H1 (cell line): Measurements from ENCODE around the gene KRTAP5-1. TPM values are rescaled to one million over a fixed set of nuclear protein-coding genes. Genes with fewer than 3 reads are reported as not detected.
A peak's percentile ranks its signal among the peaks of the same experiment; 100 is the strongest.

Source experiments
- CTCF ChIA-PET: fragments of 300-600 bp; sonication (Branson Sonifier 250); formaldehyde crosslinking; loops from one replicate; lab custom pipeline; 2021; ENCODE audit not compliant: partially characterized antibody; lab: Charles Lee
- POLR2A ChIA-PET: fragments of 300-600 bp; sonication (Branson Sonifier 250); formaldehyde crosslinking; loops from one replicate; lab custom pipeline; 2021; ENCODE audit warnings: inconsistent platforms; ENCODE audit not compliant: partially characterized antibody; lab: Charles Lee
- DNase-seq, 2 experiments: peaks; one replicate each; pipeline versions ENCODE4 v3.0.0 to v3.0.0-alpha.2; 2010 to 2022; ENCODE audit warnings: low spot score in 2 of 2, low read depth in 1 of 2, mixed read lengths in 1 of 2
- FAIRE-seq: peaks from 2 replicates; lab custom pipeline; 2011; peaks lifted over from hg19 to GRCh38; lab: Jason Lieb, UNC
- H2AFZ ChIP-seq: 2 replicates; pipeline ENCODE4 v1.8.1; 2012; ENCODE audit warnings: low read length, inconsistent platforms
- H2AK5ac ChIP-seq: 2 replicates; pipeline ENCODE4 v1.6.1; 2013; ENCODE audit warnings: low read depth, low read length
- H2BK120ac ChIP-seq: replicated peaks from 2 replicates; pipeline ENCODE3; 2013; ENCODE audit warnings: low read depth, low read length, inconsistent platforms
- H2BK12ac ChIP-seq: 2 replicates; pipeline ENCODE4 v1.6.1; 2013; ENCODE audit warnings: low read depth, low read length
- H2BK15ac ChIP-seq: 2 replicates; pipeline ENCODE4 v1.6.1; 2013; ENCODE audit warnings: low read length
- H2BK20ac ChIP-seq: 2 replicates; pipeline ENCODE4 v1.6.1; 2013; ENCODE audit warnings: low read length
- H2BK5ac ChIP-seq: 2 replicates; pipeline ENCODE4 v1.6.1; 2013; ENCODE audit warnings: low read depth, low read length
- H3K14ac ChIP-seq: 2 replicates; pipeline ENCODE4 v1.6.1; 2013; ENCODE audit warnings: inconsistent platforms; ENCODE audit not compliant: insufficient read length
- H3K18ac ChIP-seq: 2 replicates; pipeline ENCODE4 v1.6.1; 2013; ENCODE audit warnings: low read length; ENCODE audit errors: extremely low read depth
- H3K23ac ChIP-seq: 2 replicates; pipeline ENCODE4 v1.6.1; 2013; ENCODE audit warnings: inconsistent platforms; ENCODE audit not compliant: insufficient read length
- H3K23me2 ChIP-seq: 2 replicates; pipeline ENCODE4 v1.6.1; 2013; ENCODE audit warnings: low read depth, low read length
- H3K27ac ChIP-seq: 2 replicates; pipeline ENCODE4 v1.6.1; 2011; ENCODE audit warnings: low read depth, low read length, inconsistent platforms
- H3K27me3 ChIP-seq, 4 experiments: replicated peaks in 1 of 4; 1 replicate in 1 of 4; 2 replicates in 3 of 4; pipeline versions ENCODE4 v1.6.1 to v1.8.1; 2011 to 2013; ENCODE audit warnings: low read length in 3 of 4, mild to moderate bottlenecking in 3 of 4, inconsistent platforms in 2 of 4, mixed read lengths in 2 of 4, moderate library complexity in 1 of 4; ENCODE audit not compliant: control insufficient read depth in 3 of 4, insufficient read depth in 3 of 4; ENCODE audit errors: extremely low read depth in 1 of 4
- H3K36me3 ChIP-seq, 4 experiments: 2 replicates each; pipeline versions ENCODE4 v1.6.1 to v1.8.1; 2011 to 2013; ENCODE audit warnings: mild to moderate bottlenecking in 4 of 4, low read length in 3 of 4, moderate library complexity in 2 of 4, control low read depth in 1 of 4, inconsistent platforms in 1 of 4; ENCODE audit not compliant: insufficient read depth in 4 of 4, control insufficient read depth in 2 of 4
- H3K4ac ChIP-seq: replicated peaks from 2 replicates; pipeline ENCODE3; 2013; ENCODE audit warnings: low read length, low read depth, mixed read lengths, inconsistent platforms; ENCODE audit not compliant: insufficient read length
- H3K4me1 ChIP-seq, 4 experiments: replicated peaks in 1 of 4; 1 replicate in 1 of 4; 2 replicates in 3 of 4; pipeline versions ENCODE4 v1.6.1 to v1.8.1; 2011 to 2013; ENCODE audit warnings: low read length in 3 of 4, inconsistent platforms in 2 of 4, mixed read lengths in 1 of 4; ENCODE audit not compliant: insufficient read depth in 4 of 4, control insufficient read depth in 3 of 4
- H3K4me2 ChIP-seq, 2 experiments: 2 replicates each; pipeline versions ENCODE4 v1.6.1 to v1.8.1; 2011 to 2013; ENCODE audit warnings: low read depth in 2 of 2, low read length in 2 of 2, control low read depth in 1 of 2, inconsistent platforms in 1 of 2, mild to moderate bottlenecking in 1 of 2; ENCODE audit not compliant: insufficient read depth in 1 of 2
- H3K4me3 ChIP-seq, 4 experiments: fragments of 200-600, 300-600 bp in 1 of 4; sonication (generic), shearing (Covaris generic), sonication (Bioruptor Twin) in 1 of 4; 2 replicates each; pipeline versions ENCODE4 v1.5.1 to v1.8.1; 2011 to 2016; ENCODE audit warnings: low read length in 4 of 4, low read depth in 3 of 4, control low read depth in 2 of 4, inconsistent platforms in 2 of 4, mild to moderate bottlenecking in 2 of 4, mixed read lengths in 1 of 4, moderate library complexity in 1 of 4; ENCODE audit not compliant: insufficient read depth in 2 of 4; ENCODE audit errors: extremely low read depth in 1 of 4
- H3K56ac ChIP-seq: replicated peaks from 2 replicates; pipeline ENCODE3; 2013; ENCODE audit warnings: low read depth, mild to moderate bottlenecking, mixed read lengths, low read length, inconsistent platforms; ENCODE audit not compliant: insufficient read length
- H3K79me1 ChIP-seq: 2 replicates; pipeline ENCODE4 v1.6.1; 2013; ENCODE audit warnings: low read depth, low read length, control low read depth
- H3K79me2 ChIP-seq, 2 experiments: 2 replicates each; pipeline versions ENCODE4 v1.6.1 to v1.8.1; 2012 to 2013; ENCODE audit warnings: low read length in 2 of 2, mild to moderate bottlenecking in 2 of 2, inconsistent platforms in 1 of 2; ENCODE audit not compliant: insufficient read depth in 2 of 2, control insufficient read depth in 1 of 2
- H3K9ac ChIP-seq, 4 experiments: replicated peaks in 1 of 4; 1 replicate in 1 of 4; 2 replicates in 3 of 4; pipeline versions ENCODE4 v1.6.1 to v1.8.1; 2011 to 2013; ENCODE audit warnings: low read depth in 3 of 4, low read length in 3 of 4, control low read depth in 2 of 4, mild to moderate bottlenecking in 2 of 4, moderate library complexity in 2 of 4, inconsistent platforms in 1 of 4; ENCODE audit errors: extremely low read depth in 1 of 4
- H3K9me3 ChIP-seq, 2 experiments: 2 replicates each; pipeline versions ENCODE4 v1.6.1 to v1.8.1; 2012 to 2013; ENCODE audit warnings: mild to moderate bottlenecking in 2 of 2, moderate library complexity in 2 of 2, control low read depth in 1 of 2, inconsistent platforms in 1 of 2, low read depth in 1 of 2, low read length in 1 of 2, mixed read lengths in 1 of 2; ENCODE audit not compliant: insufficient read depth in 2 of 2
- H4K20me1 ChIP-seq, 2 experiments: replicated peaks in 1 of 2; 2 replicates each; pipeline versions ENCODE3 to v1.8.1; 2011 to 2013; ENCODE audit warnings: inconsistent platforms in 2 of 2, low read length in 2 of 2, mild to moderate bottlenecking in 1 of 2; ENCODE audit not compliant: insufficient read depth in 2 of 2, control insufficient read depth in 1 of 2
- H4K5ac ChIP-seq: 2 replicates; pipeline ENCODE4 v1.6.1; 2013; ENCODE audit warnings: low read length, low read depth, mixed read lengths, inconsistent platforms; ENCODE audit not compliant: insufficient read length
- H4K8ac ChIP-seq: 2 replicates; pipeline ENCODE4 v1.8.0; 2013; ENCODE audit warnings: mild to moderate bottlenecking, moderate library complexity, low read length, inconsistent platforms; ENCODE audit not compliant: insufficient read depth; ENCODE audit errors: extremely low read depth
- H4K91ac ChIP-seq: replicated peaks from 2 replicates; pipeline ENCODE3; 2013; ENCODE audit warnings: low read length, mixed read lengths, inconsistent platforms; ENCODE audit not compliant: insufficient read length
- CTBP2 ChIP-seq: IDR thresholded peaks from 2 replicates; pipeline ENCODE4 v1.7.0; 2011; ENCODE audit warnings: borderline replicate concordance, mild to moderate bottlenecking, moderate library complexity, mixed read lengths, low read length; ENCODE audit not compliant: insufficient read depth, insufficient read length
- EZH2 ChIP-seq: fragments of 200-600 bp; sonication (generic); IDR thresholded peaks from 2 replicates; pipeline ENCODE4 v1.7.1; 2012; ENCODE audit warnings: low read depth, mild to moderate bottlenecking, moderate library complexity, low read length, inconsistent platforms; ENCODE audit not compliant: severe bottlenecking
- HDAC2 ChIP-seq, 2 experiments: fragments of 300-600 bp in 1 of 2; sonication (generic) in 1 of 2; IDR thresholded peaks; 2 replicates each; pipeline ENCODE4 v1.6.1; 2011 to 2012; ENCODE audit warnings: low read depth in 2 of 2, low read length in 2 of 2, mild to moderate bottlenecking in 2 of 2, moderate library complexity in 2 of 2, borderline replicate concordance in 1 of 2, inconsistent platforms in 1 of 2
- KDM1A ChIP-seq: fragments of 200-600, 300-600 bp; sonication (generic); IDR thresholded peaks from 2 replicates; pipeline ENCODE4 v1.7.1; 2016; ENCODE audit warnings: mild to moderate bottlenecking, low read length, borderline replicate concordance
- KDM4A ChIP-seq: IDR thresholded peaks from one replicate; pipeline ENCODE4 v1.7.1; 2012; ENCODE audit warnings: low read depth, mild to moderate bottlenecking, moderate library complexity, low read length, inconsistent platforms; ENCODE audit not compliant: severe bottlenecking
- SUZ12 ChIP-seq: fragments of 200-600 bp; sonication (generic); IDR thresholded peaks from 2 replicates; pipeline ENCODE4 v1.6.1; 2012; ENCODE audit warnings: mild to moderate bottlenecking, inconsistent platforms, low read length, moderate library complexity, mixed read lengths
- TAF1 ChIP-seq: IDR thresholded peaks from 2 replicates; pipeline ENCODE4 v1.6.1; 2011; ENCODE audit warnings: mild to moderate bottlenecking, low read depth, low read length
- WGBS, 2 experiments: shearing (Covaris generic) in 1 of 2; methylation state at CpG; one replicate each; pipeline versions ENCODE4 v1.1.6 to v1.1.7; 2013 to 2015; ENCODE audit warnings: low lambda C conversion rate in 2 of 2, mixed read lengths in 2 of 2, inconsistent platforms in 1 of 2, low coverage in 1 of 2, missing lambda C conversion rate in 1 of 2; ENCODE audit not compliant: insufficient replicate concordance in 2 of 2, insufficient coverage in 1 of 2, insufficient read length in 1 of 2; ENCODE audit errors: extremely low coverage in 1 of 2, missing lambda C conversion rate in 1 of 2; 5-methylcytosine and 5-hydroxymethylcytosine counted together
- polyA plus RNA-seq, 7 experiments: library from polyadenylated mRNA; depleted of rRNA in 3 of 7; stranded (reverse) in 5 of 7; unstranded in 2 of 7; fragments of >200 nt in 5 of 7; fragments of 200-250 nt in 2 of 7; gene quantifications; 1 replicate in 5 of 7; 2 replicates in 1 of 7; 4 replicates in 1 of 7; pipeline versions ENCODE4 v1.2.1 to v1.2.3, GENCODE V29; 2011 to 2013; ENCODE audit warnings: missing spikeins in 2 of 7, mixed read lengths in 2 of 7
- total RNA-seq: library from RNA; stranded (reverse); fragmentation: NEBNext Ultra II Directional; extraction: Animal tissue kit (Norgen Biotek cat#: 25700); gene quantifications from 2 replicates; pipeline ENCODE4 v1.2.1, GENCODE V29; 2021

KRTAP5-1 gene
- total and polyA plus RNA-seq, 2 of the 8 experiments (the other 6 are each of a cell fraction or from before 2014, with no cell fraction given): not detected

- H3K23me2 ChIP-seq: peaks cover 26% of the 10 kb centered on the region; the same call in 1 of the 2 replicates
- H2BK5ac ChIP-seq: no peak overlapping the region; the same call in 1 of the 2 replicates
- H3K79me2 ChIP-seq: no peaks in the 10 kb centered on the region
- no peak overlapping the region; a peak in 1 of 7 replicates for H3K9ac ChIP-seq
- peak in 1 of 2 experiments; percentile 67 for DNase-seq
- peak overlapping the region; percentile 68 to 90 for H3K4me2 ChIP-seq
- H3K4me1 ChIP-seq: peaks cover 3 to 24% (median 9%) of the 10 kb centered on the region in 4 experiments
- no peak overlapping the region for H2BK120ac ChIP-seq
- no peak overlapping the region for H4K5ac ChIP-seq
- no peak overlapping the region for H3K14ac ChIP-seq
- H2AK5ac ChIP-seq: no peak overlapping the region
- H2AFZ ChIP-seq: no peak overlapping the region
- peak overlapping the region; percentile 57 for H4K8ac ChIP-seq
- no peaks in the 10 kb centered on the region for H3K9me3 ChIP-seq
- H3K23ac ChIP-seq: no peak overlapping the region
- H3K4ac ChIP-seq: no peak overlapping the region
- no peak overlapping the region for H3K56ac ChIP-seq
- H4K20me1 ChIP-seq: no peaks in the 10 kb centered on the region
- WGBS, 2 experiments: 21% methylated on average over 14 of the region's 33 CpGs; no CpG with 5 or more reads in 1 of the 2 experiments
- ChIA-PET CTCF (interaction anchor here (0.8 to 7.2 kb wide), 16 partner anchors 9 to 277 kb away, joined by 3 to 144 read pairs (median 8); partner anchors contain the start of gene KRTAP5-5), POLR2A (interaction anchor here (0.6 to 5.4 kb wide), 12 partner anchors 11 to 34 kb away, joined by 3 to 60 read pairs (median 3); no protein-coding TSS in a partner anchor)
- H2BK12ac ChIP-seq: 0 out of 2 replicates have a peak overlapping the region, but pooled peaks have one; percentile 68
- no peak overlapping the region for H4K91ac ChIP-seq
- no peaks in the 10 kb centered on the region for H3K79me1 ChIP-seq
- no peak overlapping the region for H3K27ac ChIP-seq
- H3K27me3 ChIP-seq: peaks cover 15 to 61% (median 44%) of the 10 kb centered on the region in 4 experiments
- peak overlapping the region; percentile 24 for H3K18ac ChIP-seq
- no peak overlapping the region for H2BK20ac ChIP-seq
- FAIRE-seq: no peak
- TF ChIP-seq KDM1A: no peak
- TF ChIP-seq KDM4A: peak; percentile 12
- TF ChIP-seq SUZ12: peak; percentile 52; the same call in 1 of the 2 replicates
- no peak for TF ChIP-seq TAF1
- TF ChIP-seq CTBP2: no peak
- no peak for TF ChIP-seq HDAC2 (IDR thresholded peaks at IDR 0.05; ENCODE audit: borderline replicate concordance in 1 of 2, low read depth in 2 of 2, low read length in 2 of 2)
- TF ChIP-seq EZH2: peak; percentile 40
- TF ChIP-seq, all 59 proteins: peak for 3
- H2BK15ac ChIP-seq: no peak overlapping the region
- peak overlapping the region; percentile 26 to 64 (median 36); a peak in 6 of 8 replicates for H3K4me3 ChIP-seq
- H3K36me3 ChIP-seq: no peaks in the 10 kb centered on the region
Measured at GRCh38 chr11:1547467-1548098, 37.5 kb downstream of the KRTAP5-1 start.
